Measurements from ENCODE around the gene MRTFA.
"Not testable (repeated sequence)": the region's sequence is repeated elsewhere in the genome, so short reads cannot be mapped to it uniquely, and the experiment has no call there.

MRTFA gene

DNA sequence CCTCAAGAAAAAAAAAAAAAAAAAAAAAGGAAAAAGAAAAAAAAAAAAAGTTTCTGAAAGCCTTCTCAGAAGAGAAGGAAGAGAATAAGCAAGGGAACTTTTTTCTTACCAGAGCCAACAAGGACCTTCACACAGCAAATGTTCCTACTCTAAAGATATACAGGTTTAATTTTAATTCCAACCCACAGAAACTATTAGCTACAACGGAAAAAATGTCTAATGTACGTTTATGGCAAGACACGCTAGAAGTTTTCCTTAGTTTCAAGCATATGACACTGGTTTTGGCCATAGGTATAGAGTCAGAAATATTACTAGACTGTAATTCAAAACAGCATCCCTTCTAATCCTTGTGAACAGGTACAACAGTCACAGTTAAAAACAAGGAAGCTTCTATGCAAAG is 120.1 kb downstream of the MRTFA start:
- no peak overlapping the region for H3K27ac ChIP-seq (ENCODE audit: low read depth, low read length)

DNA sequence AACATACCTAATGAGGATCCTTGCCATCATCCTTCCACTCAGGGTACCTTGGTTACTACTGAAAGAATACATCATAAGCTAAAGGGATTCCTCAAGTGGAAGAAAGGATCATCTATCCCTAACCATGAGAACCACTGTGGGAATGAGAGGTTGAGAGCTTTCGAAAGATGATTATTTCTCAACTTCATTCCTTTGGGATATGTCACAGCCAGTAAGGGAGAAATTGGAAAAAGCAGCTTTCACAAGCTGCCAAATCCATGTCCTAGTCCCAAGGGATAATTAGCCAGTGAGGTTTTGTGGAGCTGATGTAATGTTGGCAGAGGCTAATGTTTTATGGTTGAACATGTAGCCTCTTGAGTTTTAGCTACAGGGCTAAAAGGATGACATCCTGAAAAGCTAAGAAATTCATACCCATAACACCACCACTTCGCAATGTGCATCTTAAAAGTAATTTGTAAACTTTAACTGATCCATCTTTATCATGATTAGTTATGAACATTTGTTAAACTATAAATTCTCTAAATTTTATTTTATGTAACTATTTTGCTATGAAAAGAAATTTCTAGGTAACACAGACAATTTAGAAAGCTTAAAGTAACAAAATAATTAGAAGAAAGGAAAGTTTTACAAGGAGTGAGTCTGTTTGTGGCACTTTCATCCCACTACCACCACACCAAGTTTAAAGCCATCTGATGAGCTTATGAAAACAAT is 123.9 kb downstream of the MRTFA start:
- Histone ChIP-seq H3K9ac (ENCODE audit: low read length) (no peak overlapping the region), H3K36me3 (ENCODE audit: control insufficient read depth, insufficient read depth, low read length) (no peaks in the 10 kb centered on the region)

More for the DNA sequence above, 120.1 kb downstream of the MRTFA start:
- Histone ChIP-seq H3K27me3 (ENCODE audit: control insufficient read depth, insufficient read depth, low read length) (no peaks in the 10 kb centered on the region), H3K4me3 (ENCODE audit: low read length) (no peak overlapping the region), H3K36me3 (ENCODE audit: control insufficient read depth, insufficient read depth, low read length) (no peaks in the 10 kb centered on the region), H3K9ac (ENCODE audit: low read length) (no peak overlapping the region), H3K4me1 (ENCODE audit: control insufficient read depth, insufficient read depth, low read length) (peaks cover 11% of the 10 kb centered on the region)

DNA sequence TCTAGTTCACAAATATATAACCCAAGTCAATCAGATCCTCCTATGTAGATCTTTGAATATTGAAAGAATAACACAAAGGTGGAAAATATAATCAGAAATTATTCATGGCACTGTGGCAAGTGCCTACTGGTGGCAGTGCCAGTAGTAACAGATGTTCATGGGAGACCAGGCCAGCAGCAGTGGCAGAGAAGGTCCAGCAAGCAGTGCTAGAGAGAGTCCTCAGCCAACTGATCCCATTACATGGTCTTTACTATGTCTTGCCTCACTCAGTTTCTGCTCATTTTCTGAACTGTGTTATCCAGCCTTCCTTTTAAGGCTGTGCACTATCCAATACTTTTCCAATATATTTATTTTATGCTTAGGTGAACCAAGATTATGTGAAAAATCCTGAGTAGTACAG is 124.9 kb downstream of the MRTFA start:
- Histone ChIP-seq H3K27ac (ENCODE audit: low read depth, low read length) (peak overlapping the region; percentile 82), H3K4me1 (ENCODE audit: control insufficient read depth, insufficient read depth, low read length) (peaks cover 37% of the 10 kb centered on the region), H3K4me3 (ENCODE audit: low read length) (no peak overlapping the region), H3K9ac (ENCODE audit: low read length) (no peak overlapping the region), H3K36me3 (ENCODE audit: control insufficient read depth, insufficient read depth, low read length) (no peaks in the 10 kb centered on the region), H3K27me3 (ENCODE audit: control insufficient read depth, insufficient read depth, low read length) (no peaks in the 10 kb centered on the region)

More for the DNA sequence above, 123.9 kb downstream of the MRTFA start:
- H3K4me3 ChIP-seq (ENCODE audit: low read length): no peak overlapping the region
- no peaks in the 10 kb centered on the region for H3K27me3 ChIP-seq (ENCODE audit: control insufficient read depth, insufficient read depth, low read length)
- H3K27ac ChIP-seq (ENCODE audit: low read depth, low read length): peak overlapping the region; percentile 82
- peaks cover 37% of the 10 kb centered on the region for H3K4me1 ChIP-seq (ENCODE audit: control insufficient read depth, insufficient read depth, low read length)

DNA sequence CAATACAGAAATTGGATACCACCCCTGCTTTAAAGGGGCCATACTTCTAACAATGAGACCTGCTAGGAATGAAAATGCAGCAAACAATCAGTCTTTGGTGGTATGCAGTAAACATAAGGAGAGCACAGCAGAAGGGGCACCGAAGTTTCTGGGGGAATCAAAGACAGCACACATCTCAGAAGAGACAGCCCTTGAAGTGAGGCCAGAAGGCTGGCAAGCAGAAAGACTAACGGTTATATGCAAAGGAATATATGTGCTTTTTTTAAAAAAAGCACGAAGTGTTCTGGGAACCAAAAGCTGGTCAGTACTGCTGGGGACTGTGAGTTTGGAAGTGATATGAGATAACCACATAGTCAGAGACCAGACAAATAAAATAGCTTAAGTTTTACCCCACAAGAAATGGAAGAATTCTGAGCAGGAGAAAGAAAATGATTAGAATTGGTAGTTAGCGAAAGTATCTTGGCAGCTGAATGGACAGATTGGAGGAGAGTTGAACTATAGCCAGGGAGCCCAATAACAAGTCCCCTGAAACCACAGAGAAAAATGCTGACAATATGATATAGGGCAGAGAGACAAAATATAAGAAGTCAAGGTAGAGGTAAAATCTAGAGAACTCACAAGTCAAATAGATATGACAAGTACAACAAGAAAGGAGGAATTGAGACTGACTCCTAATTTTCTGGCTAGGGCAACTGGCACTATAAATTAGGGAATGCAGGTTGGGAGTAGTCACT is 125.7 kb downstream of the MRTFA start:
- peak overlapping the region; percentile 82 for H3K27ac ChIP-seq (ENCODE audit: low read depth, low read length)
- H3K9ac ChIP-seq (ENCODE audit: low read length): no peak overlapping the region
- H3K36me3 ChIP-seq (ENCODE audit: control insufficient read depth, insufficient read depth, low read length): no peaks in the 10 kb centered on the region
- peaks cover 35% of the 10 kb centered on the region for H3K4me1 ChIP-seq (ENCODE audit: control insufficient read depth, insufficient read depth, low read length)
- H3K4me3 ChIP-seq (ENCODE audit: low read length): no peak overlapping the region
- no peaks in the 10 kb centered on the region for H3K27me3 ChIP-seq (ENCODE audit: control insufficient read depth, insufficient read depth, low read length)

DNA sequence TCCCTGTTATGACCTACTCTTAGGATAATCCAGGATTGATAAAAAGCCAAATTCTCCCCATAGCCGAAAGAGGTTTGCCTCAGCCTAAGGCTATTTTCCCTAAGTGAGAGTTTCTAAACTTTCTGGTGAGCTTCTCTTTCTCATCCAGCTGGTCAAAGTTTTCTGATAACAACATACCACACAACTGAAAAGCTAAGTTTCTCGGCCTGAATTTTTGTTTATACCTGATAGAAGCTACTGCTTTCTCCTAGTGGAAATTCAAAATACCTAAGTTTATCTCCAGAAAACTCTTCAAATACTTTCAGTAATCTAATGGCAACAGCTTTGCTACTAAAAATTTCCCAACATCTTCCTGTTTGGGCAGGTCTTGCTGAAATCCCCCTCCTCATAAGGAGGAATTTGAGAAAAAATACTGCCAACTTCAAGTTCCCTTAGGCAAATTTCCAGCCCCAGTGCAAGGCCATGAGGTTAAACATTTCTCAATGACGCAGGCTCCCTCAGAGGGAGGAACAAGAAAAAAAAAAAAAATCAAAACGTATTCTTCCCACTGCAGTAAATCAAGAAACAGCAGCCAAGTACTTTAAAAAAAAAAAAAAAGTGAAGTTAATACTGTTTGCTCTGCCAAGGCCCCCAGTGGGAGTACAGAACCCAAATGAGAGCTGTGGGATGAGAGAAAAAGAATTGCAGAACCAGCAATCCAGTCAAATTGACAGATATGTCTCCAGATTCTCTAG is 127.0 kb downstream of the MRTFA start:
- Histone ChIP-seq H3K27me3 (ENCODE audit: control insufficient read depth, insufficient read depth, low read length) (no peaks in the 10 kb centered on the region), H3K27ac (ENCODE audit: low read depth, low read length) (peak overlapping the region; percentile 84), H3K4me3 (ENCODE audit: low read length) (no peak overlapping the region), H3K4me1 (ENCODE audit: control insufficient read depth, insufficient read depth, low read length) (peaks cover 35% of the 10 kb centered on the region), H3K36me3 (ENCODE audit: control insufficient read depth, insufficient read depth, low read length) (no peaks in the 10 kb centered on the region), H3K9ac (ENCODE audit: low read length) (no peak overlapping the region)

DNA sequence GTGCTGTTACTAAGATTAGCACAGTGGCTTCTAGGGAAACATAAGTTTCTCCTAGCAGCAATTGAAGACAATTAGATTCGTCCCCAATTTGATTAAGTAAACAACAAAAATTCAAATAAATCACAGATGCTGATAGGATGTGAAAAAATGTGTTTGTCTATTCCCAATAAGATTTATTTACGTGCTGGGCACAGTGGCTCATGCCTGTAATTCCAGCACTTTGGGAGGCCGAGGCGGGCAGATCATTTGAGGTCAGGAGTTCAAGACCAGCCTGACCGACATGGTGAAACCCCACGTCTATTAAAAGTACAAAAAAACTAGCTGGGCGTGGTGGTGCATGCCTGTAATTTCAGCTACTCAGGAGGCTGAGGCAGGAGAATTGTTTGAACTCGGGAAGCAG is 128.5 kb downstream of the MRTFA start:
- H3K36me3 ChIP-seq (ENCODE audit: control insufficient read depth, insufficient read depth, low read length); H3K4me3 ChIP-seq (ENCODE audit: low read length); H3K27ac ChIP-seq (ENCODE audit: low read depth, low read length); H3K27me3 ChIP-seq (ENCODE audit: control insufficient read depth, insufficient read depth, low read length); H3K9ac ChIP-seq (ENCODE audit: low read length): not testable (repeated sequence)
- H3K4me1 ChIP-seq (ENCODE audit: control insufficient read depth, insufficient read depth, low read length): peaks cover 35% of the 10 kb centered on the region

DNA sequence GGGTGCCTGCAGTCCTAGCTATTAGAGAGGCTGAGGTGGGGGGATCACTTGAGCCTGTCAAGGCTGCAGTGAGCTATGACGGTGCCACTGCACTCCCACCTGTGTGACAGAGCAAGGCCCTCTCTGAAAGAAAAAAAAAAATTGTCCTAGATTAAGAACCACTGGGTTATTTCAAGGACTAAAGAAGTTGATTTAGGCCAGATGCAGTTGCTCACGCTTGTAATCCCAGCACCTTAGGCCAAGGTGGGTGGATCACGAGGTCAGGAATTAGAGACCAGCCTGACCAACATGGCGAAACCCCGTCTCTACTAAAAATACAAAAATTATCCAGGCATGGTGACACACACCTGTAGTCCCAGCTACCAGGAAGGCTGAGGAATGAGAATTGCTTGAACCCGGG is 129.0 kb downstream of the MRTFA start:
- no peak overlapping the region for H3K27ac ChIP-seq (ENCODE audit: low read depth, low read length)
- H3K36me3 ChIP-seq (ENCODE audit: control insufficient read depth, insufficient read depth, low read length): no peaks in the 10 kb centered on the region
- no peak overlapping the region for H3K4me3 ChIP-seq (ENCODE audit: low read length)
- H3K27me3 ChIP-seq (ENCODE audit: control insufficient read depth, insufficient read depth, low read length): no peaks in the 10 kb centered on the region
- H3K9ac ChIP-seq (ENCODE audit: low read length): no peak overlapping the region
- peaks cover 35% of the 10 kb centered on the region for H3K4me1 ChIP-seq (ENCODE audit: control insufficient read depth, insufficient read depth, low read length)

DNA sequence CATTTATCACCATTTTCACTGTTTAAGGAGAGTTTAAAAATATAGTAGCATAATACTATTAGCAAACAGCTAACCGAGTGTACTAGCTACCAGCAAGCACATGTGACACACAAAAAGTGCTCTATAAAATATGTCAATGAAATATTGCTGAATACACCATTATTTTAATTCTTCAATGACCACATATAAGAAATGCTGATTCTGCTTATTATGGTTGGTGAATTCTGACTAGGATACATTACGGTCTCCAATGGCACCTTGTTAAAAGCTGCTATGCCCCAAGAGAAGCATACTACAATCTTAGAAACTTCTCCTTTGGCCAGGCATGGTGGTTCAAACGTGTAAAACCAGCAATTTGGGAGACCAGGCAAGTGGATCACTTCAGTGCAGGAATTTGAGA is 129.8 kb downstream of the MRTFA start:
- no peak overlapping the region for H3K27ac ChIP-seq (ENCODE audit: low read depth, low read length)
- H3K4me1 ChIP-seq (ENCODE audit: control insufficient read depth, insufficient read depth, low read length): peaks cover 30% of the 10 kb centered on the region
- no peaks in the 10 kb centered on the region for H3K27me3 ChIP-seq (ENCODE audit: control insufficient read depth, insufficient read depth, low read length)
- no peaks in the 10 kb centered on the region for H3K36me3 ChIP-seq (ENCODE audit: control insufficient read depth, insufficient read depth, low read length)
- H3K9ac ChIP-seq (ENCODE audit: low read length): no peak overlapping the region
- H3K4me3 ChIP-seq (ENCODE audit: low read length): no peak overlapping the region

DNA sequence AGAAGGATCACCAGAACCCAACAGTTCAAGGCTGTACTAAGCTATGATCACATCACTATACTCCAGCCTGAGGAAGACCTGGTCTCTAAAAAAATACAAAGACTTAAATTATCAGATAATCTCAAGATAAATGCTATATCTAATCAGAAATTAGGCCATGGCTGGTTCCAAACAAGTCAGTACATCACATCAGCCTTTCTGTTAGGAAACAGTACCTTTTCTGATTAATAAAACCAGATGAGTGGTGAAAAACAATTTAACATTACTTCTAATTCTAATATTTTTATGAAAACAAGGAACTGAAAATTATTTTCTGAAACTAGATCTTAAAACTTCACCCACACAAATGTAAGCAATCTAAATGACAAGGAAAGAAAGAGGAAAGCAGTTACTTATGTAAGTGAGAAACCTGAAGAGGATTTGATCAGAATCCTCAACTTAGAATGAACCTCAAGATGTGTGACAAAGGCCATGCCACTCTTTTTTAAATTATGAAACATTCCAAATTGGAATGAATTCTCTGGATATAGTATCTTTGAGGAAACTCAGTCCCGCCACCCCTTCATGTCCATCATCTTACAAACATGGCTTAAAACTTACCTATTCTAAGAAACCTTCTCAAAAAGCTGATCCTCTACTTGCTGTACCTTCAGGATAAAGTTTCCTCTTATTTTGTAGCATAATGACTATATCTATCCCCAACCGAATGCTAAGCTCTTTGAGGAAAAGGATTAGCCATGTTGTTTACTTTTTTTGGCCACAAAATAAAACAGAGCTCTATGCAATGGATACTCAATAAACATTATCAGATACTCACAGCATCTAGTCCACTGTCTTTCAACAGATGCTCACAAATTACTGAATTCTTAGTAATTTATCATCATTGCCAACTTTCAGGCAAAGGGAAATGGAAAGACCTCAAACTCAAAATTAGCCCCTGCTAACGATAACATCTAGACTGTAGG is 132.0 kb downstream of the MRTFA start:
- Histone ChIP-seq H3K27me3 (ENCODE audit: control insufficient read depth, insufficient read depth, low read length) (no peaks in the 10 kb centered on the region), H3K27ac (ENCODE audit: low read depth, low read length) (no peak overlapping the region), H3K9ac (ENCODE audit: low read length) (no peak overlapping the region), H3K4me1 (ENCODE audit: control insufficient read depth, insufficient read depth, low read length) (peaks cover 10% of the 10 kb centered on the region), H3K36me3 (ENCODE audit: control insufficient read depth, insufficient read depth, low read length) (no peaks in the 10 kb centered on the region), H3K4me3 (ENCODE audit: low read length) (no peak overlapping the region)

DNA sequence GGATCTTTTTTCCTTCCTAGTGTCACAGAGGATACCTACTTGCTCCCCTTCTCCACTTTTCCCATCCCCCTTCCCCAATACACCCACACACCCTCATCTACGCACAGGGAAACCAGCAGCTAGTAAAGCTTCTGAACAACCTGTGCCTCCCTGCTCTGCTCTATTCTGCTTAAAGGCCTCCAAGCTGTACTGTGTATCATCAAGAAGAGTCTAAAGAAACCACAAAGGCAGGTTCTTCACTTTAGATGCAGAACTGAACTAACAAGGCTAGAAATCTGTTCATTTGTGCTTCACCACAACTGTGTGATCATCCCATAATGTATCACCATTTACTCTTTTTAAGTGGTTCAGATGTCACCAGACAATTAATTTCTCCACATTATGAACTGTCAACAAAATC is 133.6 kb downstream of the MRTFA start:
- Histone ChIP-seq H3K27me3 (ENCODE audit: control insufficient read depth, insufficient read depth, low read length) (no peaks in the 10 kb centered on the region), H3K27ac (ENCODE audit: low read depth, low read length) (no peak overlapping the region), H3K36me3 (ENCODE audit: control insufficient read depth, insufficient read depth, low read length) (no peaks in the 10 kb centered on the region), H3K9ac (ENCODE audit: low read length) (no peak overlapping the region), H3K4me1 (ENCODE audit: control insufficient read depth, insufficient read depth, low read length) (peaks cover 5% of the 10 kb centered on the region), H3K4me3 (ENCODE audit: low read length) (no peak overlapping the region)

DNA sequence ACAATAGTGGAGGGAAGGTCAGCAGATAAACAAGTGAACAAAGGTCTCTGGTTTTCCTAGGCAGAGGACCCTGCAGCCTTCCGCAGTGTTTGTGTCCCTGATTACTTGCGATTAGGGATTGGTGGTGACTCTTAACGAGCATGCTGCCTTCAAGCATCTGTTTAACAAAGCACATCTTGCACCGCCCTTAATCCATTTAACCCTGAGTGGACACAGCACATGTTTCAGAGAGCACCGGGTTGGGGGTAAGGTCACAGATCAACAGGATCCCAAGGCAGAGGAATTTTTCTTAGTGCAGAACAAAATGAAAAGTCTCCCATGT is 136.1 kb downstream of the MRTFA start:
- not testable (repeated sequence) for H3K27me3 ChIP-seq (ENCODE audit: control insufficient read depth, insufficient read depth, low read length); H3K4me3 ChIP-seq (ENCODE audit: low read length); H3K27ac ChIP-seq (ENCODE audit: low read depth, low read length); H3K4me1 ChIP-seq (ENCODE audit: control insufficient read depth, insufficient read depth, low read length); H3K36me3 ChIP-seq (ENCODE audit: control insufficient read depth, insufficient read depth, low read length); H3K9ac ChIP-seq (ENCODE audit: low read length)

DNA sequence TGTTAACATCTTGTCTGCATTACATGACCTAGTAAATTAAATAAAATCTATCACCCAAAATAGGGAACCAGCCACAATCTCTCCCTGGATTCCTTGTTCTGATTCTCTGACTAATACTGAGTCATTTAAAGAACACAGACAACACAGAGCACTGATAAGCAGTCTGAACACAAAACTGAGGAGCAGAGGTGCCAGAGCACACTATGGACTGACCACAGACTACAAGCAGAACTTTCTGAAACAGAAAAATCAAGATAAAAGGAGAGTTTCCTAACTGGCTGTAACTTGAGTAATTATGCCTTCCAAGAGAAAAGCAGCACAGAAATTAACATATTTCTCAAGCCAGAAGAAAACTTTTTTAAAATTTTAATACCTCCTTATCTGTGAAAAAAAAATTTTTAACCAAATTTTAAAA is 137.3 kb downstream of the MRTFA start:
- Histone ChIP-seq H3K4me1 (ENCODE audit: control insufficient read depth, insufficient read depth, low read length) (peaks cover 5% of the 10 kb centered on the region), H3K27me3 (ENCODE audit: control insufficient read depth, insufficient read depth, low read length) (no peaks in the 10 kb centered on the region), H3K36me3 (ENCODE audit: control insufficient read depth, insufficient read depth, low read length) (no peaks in the 10 kb centered on the region), H3K9ac (ENCODE audit: low read length) (no peak overlapping the region), H3K27ac (ENCODE audit: low read depth, low read length) (peak overlapping the region; percentile 59), H3K4me3 (ENCODE audit: low read length) (no peak overlapping the region)

Measured in rectal smooth muscle tissue (tissue), 1 donor.